ENCODE results near the gene CEP290.
"Not testable (repeated sequence)": the region's sequence is repeated elsewhere in the genome, so short reads cannot be mapped to it uniquely, and the experiment has no call there.

CEP290 gene

GRCh38 chr12:88052686-88053085 lies 89.2 kb downstream of the CEP290 start:
- DNase-seq = peak; percentile 14
- Mint-ChIP-seq H3K9me3 (no peaks in the 10 kb centered on the region), H3K27ac (no peak overlapping the region), H3K27me3 (ENCODE audit: low read depth, poor library complexity) (no peaks in the 10 kb centered on the region), H3K36me3 (ENCODE audit: low read depth) (peaks cover 26% of the 10 kb centered on the region), H3K4me1 (no peaks in the 10 kb centered on the region), H3K4me3 (no peak overlapping the region)
- no peak for TF ChIP-seq CTCF (IDR thresholded peaks at IDR 0.05)

GRCh38 chr12:88044035-88044434 lies 97.9 kb downstream of the CEP290 start:
- Mint-ChIP-seq H3K27me3 (ENCODE audit: low read depth, poor library complexity) (no peaks in the 10 kb centered on the region), H3K4me1 (peaks cover 8% of the 10 kb centered on the region), H3K36me3 (ENCODE audit: low read depth) (peaks cover 48% of the 10 kb centered on the region), H3K27ac (no peak overlapping the region), H3K9me3 (no peaks in the 10 kb centered on the region), H3K4me3 (no peak overlapping the region)
- no peak for DNase-seq
- no peak for TF ChIP-seq CTCF (IDR thresholded peaks at IDR 0.05)

- H3K4me3 Mint-ChIP-seq = no peak overlapping the region
- TF ChIP-seq CTCF (IDR thresholded peaks at IDR 0.05) = no peak
- no peaks in the 10 kb centered on the region for H3K27me3 Mint-ChIP-seq (ENCODE audit: low read depth, poor library complexity)
- H3K27ac Mint-ChIP-seq = no peak overlapping the region
- H3K9me3 Mint-ChIP-seq = peaks cover 3% of the 10 kb centered on the region
- peaks cover 6% of the 10 kb centered on the region for H3K36me3 Mint-ChIP-seq (ENCODE audit: low read depth)
- no peak for DNase-seq
- H3K4me1 Mint-ChIP-seq = peaks cover 41% of the 10 kb centered on the region
These were observed 104.1 kb downstream of the CEP290 start for GRCh38 chr12:88037770-88038169.

GRCh38 chr12:88036353-88036965 lies 105.4 kb downstream of the CEP290 start:
- peak overlapping the region; percentile 97 for H3K4me3 Mint-ChIP-seq
- H3K4me1 Mint-ChIP-seq = peaks cover 41% of the 10 kb centered on the region
- DNase-seq = no peak
- peaks cover 11% of the 10 kb centered on the region for H3K9me3 Mint-ChIP-seq
- peaks cover 3% of the 10 kb centered on the region for H3K27me3 Mint-ChIP-seq (ENCODE audit: low read depth, poor library complexity)
- H3K27ac Mint-ChIP-seq = no peak overlapping the region
- no peak for TF ChIP-seq CTCF (IDR thresholded peaks at IDR 0.05)
- H3K36me3 Mint-ChIP-seq (ENCODE audit: low read depth) = peaks cover 14% of the 10 kb centered on the region

- no peak for DNase-seq
- Mint-ChIP-seq H3K4me3 (peak overlapping the region; percentile 97), H3K4me1 (peaks cover 41% of the 10 kb centered on the region), H3K27ac (no peak overlapping the region), H3K36me3 (ENCODE audit: low read depth) (peaks cover 11% of the 10 kb centered on the region), H3K9me3 (peaks cover 12% of the 10 kb centered on the region), H3K27me3 (ENCODE audit: low read depth, poor library complexity) (peaks cover 3% of the 10 kb centered on the region)
- TF ChIP-seq CTCF (IDR thresholded peaks at IDR 0.05) = no peak
These were observed 106.0 kb downstream of the CEP290 start for GRCh38 chr12:88035907-88036289.

- H3K27ac Mint-ChIP-seq = peak overlapping the region; percentile 96
- peaks cover 41% of the 10 kb centered on the region for H3K4me1 Mint-ChIP-seq
- peaks cover 8% of the 10 kb centered on the region for H3K36me3 Mint-ChIP-seq (ENCODE audit: low read depth)
- peak overlapping the region; percentile 97 for H3K4me3 Mint-ChIP-seq
- H3K9me3 Mint-ChIP-seq = peaks cover 12% of the 10 kb centered on the region
- DNase-seq = peak; percentile 89
- H3K27me3 Mint-ChIP-seq (ENCODE audit: low read depth, poor library complexity) = peaks cover 4% of the 10 kb centered on the region
- no peak for TF ChIP-seq CTCF (IDR thresholded peaks at IDR 0.05)
These were observed 106.5 kb downstream of the CEP290 start for GRCh38 chr12:88035271-88035906.

- not testable (repeated sequence) for DNase-seq; H3K27me3 Mint-ChIP-seq (ENCODE audit: low read depth, poor library complexity); H3K4me3 Mint-ChIP-seq; H3K4me1 Mint-ChIP-seq; H3K36me3 Mint-ChIP-seq (ENCODE audit: low read depth); H3K27ac Mint-ChIP-seq
- peaks cover 12% of the 10 kb centered on the region for H3K9me3 Mint-ChIP-seq
These were observed 110.7 kb downstream of the CEP290 start for GRCh38 chr12:88031161-88031560.
